Dedifferentiated amniotic fluid mesenchymal stem cell (primary cell): Measurements from ENCODE around the gene LTBP2.

ENCODE experiments used
- DNase-seq: peaks from one replicate; pipeline ENCODE4 v3.0.0-alpha.2; 2016; ENCODE audit errors: extremely low spot score

LTBP2 gene

GRCh38 chr14:74571901-74572725 lies 39.9 kb downstream of the LTBP2 start:
- DNase-seq, result peak; percentile 97

DNA sequence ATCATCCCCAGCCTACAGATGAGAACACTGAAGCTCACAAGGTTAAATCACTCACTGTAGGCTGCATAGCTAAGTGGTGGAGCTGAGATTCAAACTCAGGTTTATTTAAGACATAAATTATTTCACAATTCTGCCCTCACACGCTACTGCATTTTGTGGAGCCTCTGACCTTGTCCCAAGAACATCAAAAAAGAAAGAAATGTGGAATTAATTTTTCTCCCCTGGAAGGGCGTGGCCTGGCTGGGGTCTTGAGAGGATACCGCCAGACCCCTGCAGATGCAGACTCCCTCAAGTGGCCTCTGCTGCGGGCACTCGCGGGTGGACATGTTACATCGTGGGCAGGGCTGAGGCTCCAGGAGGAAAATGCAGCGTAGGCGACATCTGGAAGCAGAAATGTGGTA lies 40.6 kb downstream of the LTBP2 start:
- peak; percentile 46 for DNase-seq

DNA sequence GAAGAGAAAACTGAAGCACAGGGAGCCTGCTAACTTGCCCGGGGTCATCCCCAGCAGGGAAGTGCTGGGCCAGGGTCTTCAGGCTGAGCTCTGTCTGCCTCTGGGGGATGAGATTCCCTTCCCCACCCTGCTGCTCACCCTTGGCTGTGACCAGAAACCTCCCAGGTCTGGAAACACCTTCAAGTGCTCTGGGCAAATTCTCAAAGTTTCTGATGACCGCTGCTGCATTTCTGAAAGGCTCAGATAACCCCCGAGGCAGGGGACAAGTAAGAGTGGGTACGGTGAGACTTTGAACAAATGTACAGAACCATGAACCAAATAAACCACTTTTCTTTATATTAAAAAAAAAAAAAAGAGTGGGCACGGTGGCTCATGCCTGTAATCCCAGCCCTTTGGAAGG lies 41.3 kb downstream of the LTBP2 start:
- DNase-seq, result no peak

GRCh38 chr14:74569806-74570591 lies 42.0 kb downstream of the LTBP2 start:
- peak; percentile 34 for DNase-seq

DNA sequence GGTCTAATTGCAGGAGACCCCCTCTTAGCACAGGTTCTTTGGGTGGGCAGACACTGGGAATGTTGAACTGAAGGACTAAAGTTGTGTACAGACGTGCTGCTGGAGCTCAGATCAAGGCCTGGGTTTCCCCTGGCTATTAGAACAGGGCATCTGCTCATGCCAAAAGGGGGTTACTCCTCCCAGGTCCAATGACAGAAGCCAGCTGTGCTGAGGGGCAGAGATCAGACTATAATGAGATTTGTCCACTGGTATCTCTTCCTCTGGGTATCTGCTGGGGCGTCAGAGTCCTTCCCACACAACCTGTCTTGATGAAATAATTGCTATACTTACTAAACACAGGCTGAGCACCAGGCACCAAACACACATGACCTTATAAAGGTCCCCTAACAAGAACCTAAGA lies 42.6 kb downstream of the LTBP2 start:
- DNase-seq, result no peak

- DNase-seq, result no peak
Measured at GRCh38 chr14:74568911-74569310, 43.1 kb downstream of the LTBP2 start.

DNA sequence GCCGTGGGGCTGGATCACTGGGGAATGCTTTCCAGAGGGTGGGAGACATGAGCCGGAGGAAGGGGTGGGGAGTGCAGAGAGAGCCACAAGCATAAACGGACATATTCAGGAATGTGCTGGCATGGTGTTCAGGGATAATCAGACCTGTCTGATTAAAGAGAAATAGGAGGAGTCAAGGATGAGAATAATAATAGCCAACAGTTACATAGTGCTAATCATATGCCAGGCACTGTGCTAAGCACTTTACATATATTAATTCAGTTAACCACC lies 43.7 kb downstream of the LTBP2 start:
- no peak for DNase-seq

DNA sequence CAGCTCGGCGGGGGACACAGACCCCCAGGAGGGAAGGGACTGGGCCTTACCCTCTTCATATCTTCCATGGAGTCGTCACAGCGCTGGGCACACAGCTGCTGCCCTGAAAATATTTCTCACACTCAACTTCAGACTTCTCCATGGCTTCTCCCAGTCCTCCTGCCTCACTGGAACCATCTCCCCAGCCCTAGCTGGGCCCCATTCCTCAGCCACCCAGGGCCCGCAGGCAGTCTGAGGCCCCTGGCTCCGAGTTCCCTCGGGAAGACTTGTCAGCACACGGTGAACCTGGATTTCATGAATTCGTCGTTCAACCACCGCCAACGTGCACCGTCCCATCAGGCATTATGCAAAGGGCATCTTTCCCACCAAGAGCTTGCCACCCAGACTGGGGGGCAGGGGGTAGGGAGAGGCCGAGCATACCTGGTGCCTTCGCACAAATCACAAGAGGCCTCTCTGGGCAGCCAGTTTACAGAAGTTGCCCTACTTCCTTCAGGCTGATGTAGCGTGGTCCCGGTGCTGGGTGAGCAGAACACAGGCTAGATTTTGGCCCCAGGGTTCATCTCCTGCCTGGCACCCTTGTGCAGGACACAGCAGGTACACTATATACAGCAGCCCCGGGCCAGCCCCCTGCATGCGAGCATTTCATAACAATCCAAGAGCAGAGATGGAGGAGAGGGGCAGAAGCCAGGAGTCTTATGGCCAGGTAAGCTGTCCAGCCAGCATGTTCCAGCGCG lies 44.2 kb downstream of the LTBP2 start:
- DNase-seq, result no peak

GRCh38 chr14:74567219-74567618 lies 44.8 kb downstream of the LTBP2 start:
- no peak for DNase-seq

- DNase-seq, result no peak
Measured at GRCh38 chr14:74566174-74567141, 45.6 kb downstream of the LTBP2 start.

- no peak for DNase-seq
Measured at GRCh38 chr14:74563586-74564159, 48.4 kb downstream of the LTBP2 start.

- DNase-seq, result no peak
Measured at GRCh38 chr14:74563233-74563585, 48.8 kb downstream of the LTBP2 start.

DNA sequence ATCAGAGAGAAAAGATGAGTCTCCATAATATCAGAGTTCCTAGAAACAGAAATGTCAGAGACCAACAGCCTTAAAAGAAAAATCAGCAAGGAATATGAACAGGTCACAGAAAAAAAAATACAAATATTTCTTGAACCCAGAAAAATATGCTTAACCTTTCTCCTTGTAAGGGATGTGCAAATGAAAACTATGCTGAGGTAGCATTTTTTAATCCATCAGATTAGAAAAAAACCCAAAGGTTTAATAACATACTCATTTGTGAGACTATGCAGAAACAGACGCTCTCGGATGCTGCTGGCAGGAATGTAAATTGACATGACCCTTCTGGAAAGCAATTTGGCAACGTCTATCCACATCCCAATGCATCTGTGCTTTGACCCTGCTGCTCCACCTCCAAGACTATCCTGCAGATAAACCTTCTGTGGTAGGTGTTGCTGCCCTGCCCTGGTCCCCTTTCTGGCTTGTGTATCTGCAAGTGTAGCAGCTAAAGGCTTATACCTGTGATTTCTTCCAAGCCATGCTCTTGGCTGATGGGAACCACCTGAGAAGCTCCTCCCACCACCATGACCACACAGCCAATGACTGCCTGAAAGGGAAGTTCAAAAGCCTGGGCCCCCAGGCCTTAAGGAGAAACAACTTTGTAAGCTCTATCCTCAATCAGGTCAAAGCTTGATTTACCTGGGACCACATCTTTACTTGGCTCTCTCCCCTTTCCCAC lies 49.4 kb downstream of the LTBP2 start:
- DNase-seq, result no peak

GRCh38 chr14:74558655-74559054 lies 53.4 kb downstream of the LTBP2 start:
- no peak for DNase-seq

DNA sequence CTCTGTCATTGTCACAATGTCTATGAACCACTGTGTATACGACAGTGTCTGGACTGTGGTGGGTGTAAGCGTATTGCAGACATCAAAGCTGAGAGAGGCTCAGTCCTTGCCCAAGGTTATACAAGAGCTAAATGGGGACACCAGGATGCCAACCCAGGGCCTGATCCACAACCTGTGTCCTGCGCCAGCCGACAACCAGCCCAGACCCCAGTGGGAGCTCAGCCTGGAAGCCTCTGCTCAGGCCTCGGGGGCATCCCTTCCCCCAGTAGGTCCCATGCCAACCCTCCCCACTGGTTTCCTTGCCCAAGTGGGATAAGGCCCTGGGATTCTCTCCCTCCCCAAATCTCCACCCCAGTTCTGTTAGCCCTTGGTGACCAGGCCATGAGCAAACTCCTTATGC lies 54.3 kb downstream of the LTBP2 start:
- DNase-seq, result no peak

DNA sequence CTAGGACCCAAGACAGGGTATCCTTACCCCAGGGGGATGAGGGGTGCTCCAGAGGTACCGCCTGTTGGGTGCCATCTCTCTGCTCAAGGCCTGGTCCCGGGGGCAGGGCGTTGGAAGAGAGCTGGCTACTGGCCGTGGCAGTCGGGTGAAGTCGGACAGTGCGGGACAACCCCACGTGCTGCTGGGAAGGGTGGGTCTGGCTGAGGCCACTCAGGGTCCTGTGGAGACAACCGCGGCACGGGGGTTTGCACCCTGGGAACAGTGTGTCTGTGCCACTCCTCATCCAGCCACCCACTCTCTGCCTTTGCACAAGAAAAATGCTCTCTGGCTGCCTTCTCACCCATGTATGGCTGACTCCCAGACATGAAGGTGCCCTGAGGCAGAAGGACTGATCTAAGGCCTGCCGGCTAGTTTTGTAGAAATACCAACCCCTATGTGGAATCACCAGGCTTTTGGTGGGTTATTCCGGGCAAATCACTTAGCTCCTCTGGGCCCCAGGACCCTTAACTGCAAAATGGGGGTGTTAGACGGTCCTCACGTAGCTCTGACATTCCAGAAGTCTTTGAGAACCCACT lies 56.5 kb downstream of the LTBP2 start:
- no peak for DNase-seq

DNA sequence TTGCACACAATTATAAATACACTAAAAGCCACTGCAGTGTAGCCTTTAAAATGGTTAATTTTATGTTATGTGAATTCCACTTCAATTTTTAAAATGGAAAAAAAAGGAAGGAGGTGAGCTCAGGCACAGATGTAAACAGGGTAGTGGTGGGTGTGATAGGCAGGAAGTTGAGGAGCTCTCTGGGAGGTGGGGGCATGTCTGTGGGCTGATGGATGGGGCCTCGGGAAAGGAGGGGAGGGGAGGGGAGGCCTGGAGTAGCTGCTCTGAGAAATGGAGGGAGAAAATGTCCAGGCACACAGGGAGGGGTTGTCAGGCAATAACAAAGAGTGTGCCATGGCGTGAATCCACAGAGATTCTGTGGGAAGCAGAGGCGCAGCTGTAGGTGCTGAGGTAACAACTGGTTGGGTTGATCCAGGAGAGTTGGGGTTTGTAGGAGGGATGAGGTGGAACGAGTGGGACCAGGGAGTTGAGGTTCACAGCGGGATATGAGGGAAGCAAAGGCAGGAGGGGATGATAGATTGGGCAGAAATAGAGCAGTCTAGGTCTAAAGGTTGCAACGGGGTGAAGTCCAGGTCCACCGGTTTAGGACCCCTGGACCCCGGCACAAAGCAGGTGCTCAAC lies 57.2 kb downstream of the LTBP2 start:
- DNase-seq, result no peak

DNA sequence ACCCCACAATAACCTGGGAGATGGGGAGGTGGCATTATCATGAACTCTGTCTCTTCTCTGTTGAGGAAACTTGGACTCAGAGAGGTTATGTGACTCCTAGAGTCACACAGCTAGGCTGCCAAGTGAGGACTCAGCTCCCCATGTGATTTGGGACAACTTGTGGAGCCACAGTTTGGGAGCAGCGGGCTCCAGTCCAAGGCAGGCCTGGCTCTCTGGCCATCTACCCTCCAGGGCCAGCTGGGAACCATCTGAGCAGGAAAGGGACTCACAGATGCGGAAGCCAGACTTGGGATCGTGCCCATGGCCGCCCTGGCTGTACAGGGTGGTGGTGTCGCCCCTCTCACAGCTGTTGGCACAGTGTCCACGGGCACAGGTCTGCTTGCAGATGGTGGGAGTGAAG lies 59.4 kb downstream of the LTBP2 start:
- DNase-seq, result no peak

DNA sequence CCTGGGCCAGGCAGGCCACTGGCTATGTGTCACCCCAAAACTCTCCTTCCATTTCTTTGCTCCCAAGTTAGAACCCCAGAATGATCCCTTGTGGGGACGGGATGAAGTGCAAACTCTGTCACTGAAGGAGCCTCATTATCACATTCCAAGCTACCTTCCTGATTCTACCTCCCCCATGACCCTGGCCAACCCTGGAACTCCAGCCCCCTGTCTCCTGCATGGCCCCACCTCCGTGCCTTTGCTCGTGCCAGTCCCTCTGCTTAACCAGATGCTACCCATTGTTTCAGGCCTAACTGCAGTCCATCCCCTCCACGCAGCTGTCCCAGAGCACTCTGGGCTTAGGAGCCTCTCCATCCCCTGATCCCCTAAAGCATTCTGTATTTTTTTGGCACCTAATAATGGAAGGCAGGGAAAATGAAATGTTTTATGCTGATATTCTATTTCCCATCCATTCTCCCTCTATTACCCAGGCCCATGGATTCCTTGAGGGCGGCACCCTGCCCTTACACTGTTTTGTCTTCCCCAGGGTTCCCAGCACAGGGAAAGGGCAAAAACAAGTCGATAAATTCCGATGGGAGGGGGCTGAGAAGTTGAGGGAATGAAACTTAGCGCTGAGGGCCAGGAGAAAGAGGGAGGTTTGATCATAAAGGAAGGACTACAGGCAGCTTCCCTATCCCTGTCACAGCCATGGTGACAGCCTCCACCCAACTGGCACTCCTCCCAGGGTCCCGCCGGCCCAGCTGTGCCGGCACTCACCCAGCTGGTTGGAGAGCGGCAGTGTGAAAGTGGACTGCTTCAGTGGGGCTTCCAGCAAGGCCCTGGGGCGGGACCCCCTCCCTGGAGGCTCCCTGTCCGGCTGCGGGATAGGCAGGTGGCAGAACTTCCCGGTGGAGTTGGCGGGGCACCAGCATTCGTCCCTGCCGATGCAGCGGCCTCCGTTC lies 60.3 kb downstream of the LTBP2 start:
- DNase-seq, result no peak
